GM11168 (cell line): ENCODE results near the gene DLGAP1.
"Not testable (repeated sequence)": the region's sequence is repeated elsewhere in the genome, so short reads cannot be mapped to it uniquely, and the experiment has no call there.

ENCODE experiments used
- in situ Hi-C: fragments of 300-500 bp; cut with MboI; formaldehyde crosslinking; loops from one replicate; pipeline ENCODE4 v1.12.0; 2022; ENCODE audit warnings: low sequenced_read_pairs; ENCODE audit not compliant: unreplicated experiment

DLGAP1 gene

DNA sequence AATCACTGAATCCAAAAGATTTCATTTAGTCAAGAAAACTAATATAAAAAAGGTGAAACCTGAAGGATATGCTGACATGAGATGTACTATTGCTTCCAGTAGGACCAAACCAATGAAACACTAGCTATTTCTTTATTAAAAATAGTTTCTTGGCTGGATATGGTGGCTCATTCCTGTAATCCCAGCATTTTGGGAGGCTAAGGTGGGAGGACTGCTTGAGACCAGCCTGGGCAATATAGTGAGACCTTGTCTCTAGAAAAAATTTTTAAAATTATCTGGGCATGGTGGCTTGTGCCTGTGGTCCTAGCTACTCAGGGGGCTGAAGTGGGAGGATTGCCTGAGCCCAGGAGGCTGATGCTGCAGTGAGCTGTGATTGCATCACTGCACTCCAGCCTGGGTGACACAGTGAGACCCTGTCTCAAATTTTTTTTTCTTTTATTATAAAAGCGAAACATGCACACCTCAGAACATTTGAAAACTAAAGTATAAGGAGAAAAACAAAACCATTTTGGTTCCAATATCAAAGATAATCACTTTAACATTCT is 738.9 kb downstream of the DLGAP1 start:
- in situ Hi-C loops, result no loop called here

DNA sequence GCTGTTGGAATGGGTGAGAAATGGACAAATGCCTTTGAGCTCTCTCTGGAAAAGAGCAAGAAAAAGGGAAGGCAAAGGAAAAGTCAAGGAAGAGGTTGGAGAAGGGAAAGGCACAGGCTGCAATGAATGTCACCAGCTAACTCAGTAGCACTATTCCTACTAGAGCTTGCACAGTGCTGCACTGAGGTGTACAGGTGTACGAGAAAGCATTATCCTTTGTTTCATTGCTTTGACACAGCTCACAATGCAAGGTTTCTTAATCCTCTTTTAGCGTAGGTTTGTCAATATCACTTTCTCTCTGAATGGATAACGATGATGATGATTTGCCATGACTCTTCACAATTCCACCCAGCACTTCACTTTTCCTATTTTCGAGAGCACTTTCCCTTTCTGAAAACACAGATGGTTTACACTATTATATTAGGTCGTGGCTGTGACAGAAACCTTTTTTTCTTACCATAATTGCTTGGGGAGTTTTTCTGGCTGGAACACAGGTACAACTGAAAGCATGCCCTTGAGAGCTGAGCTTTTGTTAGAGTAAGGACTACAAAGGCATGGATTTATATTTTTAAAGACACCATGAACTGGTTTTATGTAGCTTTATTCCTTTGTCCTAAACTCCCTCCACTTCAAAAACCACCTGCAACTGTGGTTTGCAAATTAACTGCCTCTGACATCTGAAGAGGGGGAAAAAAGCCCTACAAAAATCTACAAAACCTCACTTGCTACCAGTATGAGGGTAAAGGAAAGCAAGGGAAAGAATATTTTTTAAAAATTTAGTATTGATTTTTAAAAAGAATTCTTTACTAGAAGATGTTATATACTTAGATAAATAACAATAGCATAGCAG is 739.7 kb downstream of the DLGAP1 start:
- in situ Hi-C loops, result no loop called here

DNA sequence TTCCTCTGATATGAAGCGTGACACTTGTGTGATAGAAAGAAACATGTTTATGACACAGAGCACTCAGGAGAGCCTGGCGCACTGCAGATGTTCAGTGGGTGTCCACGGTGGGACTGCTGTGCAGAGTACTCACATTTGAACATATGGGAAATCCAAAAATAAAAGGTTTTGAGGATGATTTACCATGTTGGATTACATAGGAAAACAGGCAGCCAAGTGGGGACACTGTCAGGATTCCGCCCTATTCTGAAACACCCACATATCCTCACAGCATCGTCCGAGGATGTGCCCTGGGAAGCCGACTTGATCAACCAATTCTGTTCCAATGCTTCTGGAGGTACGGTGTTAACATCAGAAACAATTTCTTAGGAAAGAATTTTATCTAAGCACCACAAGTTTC is 741.4 kb downstream of the DLGAP1 start:
- in situ Hi-C loops, result no loop called here

DNA sequence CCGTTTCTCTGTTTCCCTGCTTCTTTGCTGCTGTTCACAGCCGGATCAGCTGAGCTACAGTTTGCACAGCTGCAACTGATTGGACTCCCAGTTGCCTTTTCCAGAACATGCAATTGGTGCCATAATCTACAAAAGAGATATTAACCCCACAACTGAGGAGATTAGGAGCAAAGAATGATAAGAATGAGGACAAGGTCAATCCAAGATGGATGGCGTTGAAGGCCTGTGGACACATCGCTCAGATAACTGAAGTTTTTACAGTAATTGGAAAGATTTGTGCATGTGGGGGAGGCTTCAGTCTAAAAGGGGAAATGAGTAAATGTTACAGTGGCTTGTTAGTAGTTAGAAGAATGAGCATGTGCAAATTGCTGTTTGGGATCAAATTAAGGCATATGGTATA is 741.9 kb downstream of the DLGAP1 start:
- in situ Hi-C loops, result no loop called here

DNA sequence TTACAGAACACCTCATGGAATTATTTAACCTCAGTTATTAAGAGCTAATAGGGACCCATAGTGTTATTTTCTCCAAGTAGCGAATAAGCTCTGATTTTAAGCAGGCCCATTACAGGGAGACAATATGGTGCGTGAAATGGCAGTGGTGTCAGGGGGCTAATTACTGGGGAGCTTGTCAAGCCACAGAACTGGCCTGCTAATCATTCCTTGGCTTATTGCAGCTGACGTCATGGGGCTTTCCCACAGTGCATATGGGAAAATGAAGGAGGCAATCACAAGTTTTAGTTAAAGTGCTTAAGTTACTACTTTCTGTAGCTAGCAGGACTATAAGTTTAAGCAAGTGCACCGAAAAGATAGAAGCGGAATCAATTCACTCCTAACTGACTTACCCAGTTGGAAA is 742.6 kb downstream of the DLGAP1 start:
- in situ Hi-C loops, result no loop called here

DNA sequence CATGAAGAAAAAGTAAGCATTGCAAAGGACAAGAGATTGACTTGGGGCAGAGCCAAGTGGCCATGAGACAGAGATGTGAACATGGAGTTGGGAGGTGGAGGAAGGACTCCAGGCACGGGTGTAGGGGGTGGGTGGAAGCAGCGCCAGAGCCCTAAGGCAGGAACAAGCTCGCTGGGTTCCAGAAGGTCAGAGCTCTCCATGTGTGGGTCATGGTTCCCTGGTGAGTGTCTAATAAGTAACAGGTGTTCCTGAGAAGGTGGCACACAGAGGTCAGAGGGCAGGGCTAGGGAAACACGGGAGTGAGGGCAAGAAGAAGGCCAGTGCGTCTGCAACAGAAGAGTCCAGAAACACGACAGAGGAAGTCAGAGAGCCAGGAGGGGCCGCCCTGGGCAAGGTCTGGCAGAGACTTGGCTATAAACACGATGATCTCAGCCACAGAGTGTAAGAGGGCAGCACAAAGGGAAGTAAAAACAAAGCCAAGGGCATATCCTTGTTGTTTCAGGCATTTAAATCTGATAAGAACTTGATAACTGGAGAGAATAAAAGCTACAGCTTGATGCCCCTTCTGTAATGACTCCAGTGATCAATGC is 744.3 kb downstream of the DLGAP1 start:
- in situ Hi-C loops, result no loop called here

DNA sequence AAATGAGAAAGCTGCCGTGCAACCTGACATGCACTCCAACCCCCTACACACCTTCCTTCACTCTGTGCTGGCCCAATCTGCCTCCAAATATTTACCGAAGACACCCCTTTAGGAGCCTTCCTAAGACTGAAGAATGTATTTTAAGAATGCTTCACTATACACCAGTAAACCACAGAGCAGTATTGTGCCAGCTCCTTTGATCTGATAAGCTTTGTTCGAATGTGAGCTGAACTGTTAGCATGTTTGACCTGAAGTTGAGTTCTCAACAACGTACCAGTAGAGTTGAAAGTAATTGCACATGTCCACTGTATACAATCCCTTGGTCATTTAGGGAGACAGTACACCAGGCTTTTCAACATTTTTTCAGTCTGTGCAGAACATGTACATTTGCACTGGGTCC is 745.9 kb downstream of the DLGAP1 start:
- in situ Hi-C loops, result no loop called here

DNA sequence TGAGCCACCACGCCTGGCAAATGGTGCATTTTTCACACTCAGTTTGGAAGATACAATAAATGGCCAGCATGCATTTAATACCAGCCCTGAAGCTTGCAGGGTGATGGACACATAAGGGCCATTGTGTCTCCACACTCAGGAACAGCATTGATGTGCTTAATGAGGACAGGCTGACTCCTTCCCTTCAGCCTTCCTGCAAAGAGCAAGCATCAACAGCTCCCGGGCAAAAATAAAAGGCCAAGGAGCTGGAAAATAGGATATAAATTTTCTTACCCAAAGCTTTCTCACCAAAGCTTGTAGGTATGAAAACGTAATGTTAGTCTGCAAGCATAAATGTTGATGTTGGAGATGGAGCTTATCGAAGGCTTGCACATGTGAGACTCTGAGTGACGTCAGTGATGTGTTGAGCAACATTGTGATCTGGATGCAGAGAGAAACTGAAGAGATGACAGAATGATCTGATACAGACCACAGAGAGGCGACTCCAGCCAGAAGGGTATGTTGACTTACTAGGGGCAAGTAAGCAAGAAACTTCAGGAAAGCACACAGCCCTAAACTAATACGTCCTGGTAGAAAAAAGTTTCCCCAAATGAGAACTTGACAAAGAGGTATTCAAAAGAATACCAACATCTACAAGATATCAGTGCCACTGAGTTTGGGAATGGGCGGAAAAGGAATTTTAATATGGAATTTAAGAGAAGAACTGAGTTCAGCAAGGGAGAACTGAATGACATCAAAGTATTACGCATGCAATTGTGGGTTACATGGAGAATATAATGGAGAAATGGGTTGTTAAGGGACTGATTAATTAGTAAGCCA is 748.6 kb downstream of the DLGAP1 start:
- in situ Hi-C loops, result no loop called here

DNA sequence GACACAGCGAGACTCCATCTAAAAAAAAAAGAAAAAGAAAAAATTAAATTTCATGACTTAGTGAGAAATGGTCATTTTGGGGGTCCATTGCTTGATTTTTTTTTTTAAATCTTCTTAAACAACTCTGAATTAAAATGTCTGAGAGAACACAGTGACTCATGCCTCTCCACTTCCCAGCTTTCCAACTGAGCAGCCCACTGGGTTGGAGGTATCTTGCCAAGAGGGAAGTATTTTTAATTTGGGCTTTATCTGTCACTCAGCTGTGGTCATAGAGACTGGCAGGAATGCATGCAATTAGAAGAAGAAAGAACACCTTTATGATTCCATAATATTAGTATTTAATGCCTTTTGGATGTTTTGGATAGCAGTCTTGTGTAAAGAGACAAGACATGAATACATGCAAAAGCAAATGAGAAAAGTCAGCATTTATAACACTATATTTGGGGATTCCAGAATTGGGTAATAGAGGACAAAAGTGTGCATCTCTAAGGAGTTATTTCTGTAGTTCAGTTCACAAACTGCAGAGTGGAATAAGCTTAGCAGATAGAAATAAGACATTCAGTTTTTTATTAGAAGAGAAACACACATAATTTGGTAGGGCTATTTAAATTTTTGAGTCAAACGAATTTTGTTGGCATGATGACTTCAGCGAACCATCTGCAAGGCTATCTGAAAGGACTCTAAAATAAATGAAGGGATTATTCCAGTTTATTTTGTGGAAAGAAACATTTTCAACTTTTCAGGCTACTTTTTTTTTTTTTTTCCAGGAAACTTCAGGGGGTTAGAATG is 750.4 kb downstream of the DLGAP1 start:
- in situ Hi-C loops, result no loop called here

DNA sequence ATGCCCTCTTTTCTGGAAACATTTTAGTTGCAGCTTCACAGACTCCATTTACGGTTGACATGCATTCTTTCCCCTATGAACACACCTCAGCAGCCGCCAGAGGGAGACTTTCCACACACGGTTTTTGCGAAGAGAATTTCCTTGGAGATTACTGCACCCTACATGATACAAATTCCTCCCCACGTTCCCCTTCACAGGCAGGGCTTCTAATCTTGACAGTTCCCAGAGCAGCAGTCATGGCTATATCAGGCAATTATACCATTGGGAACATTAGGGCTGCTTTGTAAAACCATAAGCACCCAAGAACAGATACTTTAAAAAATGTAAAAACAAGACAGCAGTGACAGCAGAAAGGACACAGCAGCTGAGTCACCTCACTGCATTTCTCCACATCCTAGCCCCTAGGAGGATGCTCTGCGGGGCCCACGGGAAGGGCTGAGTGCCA is 751.4 kb downstream of the DLGAP1 start:
- in situ Hi-C loops, result no loop called here

DNA sequence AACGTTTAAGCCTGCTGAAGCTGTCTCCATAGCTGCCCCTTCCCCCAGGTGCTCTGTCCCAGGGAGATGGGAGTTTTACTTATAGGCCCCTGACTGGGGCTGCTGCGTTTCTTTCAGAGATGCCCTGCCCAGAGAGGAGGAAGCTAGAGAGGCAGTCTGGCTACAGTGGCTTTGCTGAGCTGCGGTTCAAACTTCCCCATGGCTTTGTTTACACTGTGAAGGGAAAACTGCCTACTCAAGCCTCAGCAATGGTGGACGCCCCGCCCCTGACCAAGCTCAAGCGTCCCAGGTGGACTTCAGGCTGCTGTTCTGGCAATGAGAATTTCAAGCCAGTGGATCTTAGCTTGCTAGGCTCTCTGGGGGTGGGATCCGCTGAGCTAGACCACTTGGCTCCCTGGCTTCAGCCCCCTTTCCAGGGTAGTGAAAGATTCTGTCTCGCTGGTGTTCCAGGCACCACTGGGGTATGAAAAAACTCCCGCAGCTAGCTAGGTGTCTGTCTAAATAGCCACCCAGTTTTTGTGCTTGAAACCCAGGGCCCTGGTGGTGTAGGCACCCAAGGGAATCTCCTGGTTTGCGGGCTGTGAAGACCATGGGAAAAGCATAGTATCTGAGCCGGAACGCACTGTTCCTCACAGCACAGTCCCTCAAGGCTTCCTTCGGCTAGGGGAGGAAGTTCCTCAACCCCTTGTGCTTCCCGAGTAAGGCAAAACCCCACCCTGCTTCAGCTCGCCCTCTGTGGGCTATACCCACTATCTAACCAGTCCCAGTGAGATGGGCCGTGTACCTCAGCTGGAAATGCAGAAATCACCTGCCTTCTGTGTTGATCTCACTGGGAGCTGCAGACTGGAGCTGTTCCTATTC is 755.2 kb downstream of the DLGAP1 start:
- in situ Hi-C loops, result not testable (repeated sequence)

DNA sequence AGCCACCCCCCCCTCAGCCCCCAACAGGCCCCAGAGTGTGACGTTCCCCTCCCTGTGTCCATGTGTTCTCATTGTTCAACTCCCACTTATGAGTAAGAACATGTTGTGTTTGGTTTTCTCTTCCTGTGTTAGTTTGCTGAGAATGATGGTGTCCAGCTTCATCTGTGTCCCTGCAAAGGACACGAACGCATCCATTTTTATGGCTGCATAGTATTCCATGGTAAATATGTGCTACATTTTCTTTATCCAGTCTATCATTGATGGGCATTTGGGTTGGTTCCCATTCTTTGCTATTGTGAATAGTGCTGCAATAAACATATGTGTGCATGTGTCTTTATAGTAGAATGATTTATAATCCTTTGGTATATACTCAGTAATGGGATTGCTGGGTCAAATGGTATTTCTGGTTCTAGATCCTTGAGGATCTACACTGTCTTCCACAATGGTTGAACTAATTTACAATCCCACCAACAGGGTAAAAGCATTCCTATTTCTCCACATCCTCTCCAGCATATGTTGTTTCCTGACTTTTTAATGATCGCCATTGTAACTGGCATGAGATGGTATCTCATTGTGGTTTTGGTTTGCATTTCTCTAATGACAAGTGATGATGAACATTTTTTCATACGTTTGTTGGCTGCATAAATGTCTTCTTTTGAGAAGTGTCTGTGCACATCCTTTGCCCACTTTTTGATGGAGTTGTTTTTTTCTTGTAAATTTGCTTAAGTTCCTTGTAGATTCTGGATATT is 760.9 kb downstream of the DLGAP1 start:
- in situ Hi-C loops, result not testable (repeated sequence)

DNA sequence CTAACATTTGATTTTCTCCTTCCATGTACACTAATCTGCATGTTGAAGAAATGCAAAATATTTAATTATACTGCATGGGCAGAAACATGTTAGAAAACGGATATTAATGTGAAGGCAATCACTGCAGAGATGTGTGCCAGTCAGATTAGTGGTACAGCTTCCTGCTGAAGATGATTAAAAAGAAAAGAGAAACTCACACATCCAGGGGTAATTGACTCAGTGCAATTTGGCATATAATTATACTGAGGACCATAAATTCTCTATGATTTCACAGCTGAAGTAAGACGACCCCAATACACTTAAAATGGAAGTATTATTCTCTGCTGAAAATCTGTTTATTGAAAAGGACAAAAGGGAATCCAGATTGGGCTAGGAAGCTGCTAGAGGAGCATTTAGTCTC is 761.7 kb downstream of the DLGAP1 start:
- in situ Hi-C loops, result no loop called here

DNA sequence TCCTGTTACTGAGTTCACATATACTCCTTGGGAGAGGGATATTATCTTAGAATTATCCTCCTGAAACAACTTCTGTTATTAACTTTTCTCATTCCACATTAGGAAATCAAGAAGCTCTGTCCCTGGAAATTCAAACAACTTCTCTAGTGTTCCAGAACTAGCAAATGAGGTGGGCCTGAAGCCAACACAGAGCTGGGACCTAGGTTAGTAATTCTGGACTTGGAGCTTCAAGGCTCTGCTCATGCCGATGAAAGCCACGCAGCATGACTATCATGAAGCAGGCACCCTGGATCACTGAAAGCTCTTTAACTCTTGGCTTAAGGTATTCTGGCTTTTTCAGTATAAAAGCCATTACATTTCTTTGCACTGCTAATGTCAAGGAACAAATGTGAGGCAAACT is 762.4 kb downstream of the DLGAP1 start:
- in situ Hi-C loops, result no loop called here

DNA sequence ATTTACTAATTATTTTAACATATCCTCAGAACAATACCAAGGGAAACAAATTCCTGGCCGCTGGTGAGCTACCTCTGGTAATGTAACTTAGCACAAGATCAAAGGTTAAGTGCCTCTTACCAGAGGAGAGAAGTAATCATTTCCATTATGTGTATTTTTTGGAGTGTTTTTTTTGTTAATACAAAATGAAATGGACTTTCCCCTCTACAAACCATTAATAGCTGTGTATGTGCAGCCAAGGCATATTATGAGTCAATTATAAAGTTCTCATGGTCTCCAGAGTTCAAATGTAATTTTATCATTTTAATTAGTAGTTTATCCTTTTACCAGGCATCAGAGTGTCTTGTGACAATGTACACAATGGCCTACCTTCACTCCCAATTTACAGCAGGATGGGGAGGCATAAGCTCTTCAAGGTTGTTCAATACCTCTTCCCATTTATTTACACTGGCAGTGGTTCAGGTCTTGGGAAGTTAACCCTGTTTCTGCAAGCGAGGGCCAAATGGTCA is 762.9 kb downstream of the DLGAP1 start:
- in situ Hi-C loops, result no loop called here

DNA sequence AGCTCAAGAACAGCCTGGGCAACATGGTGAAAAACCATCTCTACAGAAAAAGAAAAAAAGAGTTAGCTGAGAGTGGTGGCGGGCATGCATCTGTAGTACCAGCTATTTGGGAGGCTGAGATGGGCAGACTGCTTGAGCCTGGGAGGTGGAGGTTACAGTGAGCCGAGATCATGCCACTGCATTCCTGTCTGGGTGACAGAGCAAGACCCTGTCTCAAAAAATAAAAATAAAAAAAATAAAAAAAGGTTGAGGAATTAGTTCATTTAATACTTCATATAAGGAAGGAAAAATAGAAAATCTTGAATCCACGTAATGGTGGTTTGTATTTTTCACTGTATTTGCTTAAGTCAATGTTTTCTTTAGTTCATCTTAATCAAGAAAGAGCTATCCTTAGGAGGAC is 763.4 kb downstream of the DLGAP1 start:
- in situ Hi-C loops, result no loop called here

DNA sequence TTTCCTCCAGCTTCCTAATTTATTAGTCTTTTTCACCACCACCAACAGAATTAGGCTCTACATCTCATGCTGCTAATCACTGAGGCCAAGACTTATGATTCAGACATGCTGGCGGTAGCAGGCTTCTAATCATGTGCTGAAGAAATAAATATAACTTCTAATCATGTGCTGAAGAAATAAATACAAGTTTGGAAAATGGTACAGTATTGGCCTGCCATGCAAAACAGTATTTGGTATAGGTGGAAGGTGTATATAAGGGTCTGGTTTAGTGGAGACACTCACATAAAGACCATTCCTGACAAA is 764.4 kb downstream of the DLGAP1 start:
- in situ Hi-C loops, result no loop called here

DNA sequence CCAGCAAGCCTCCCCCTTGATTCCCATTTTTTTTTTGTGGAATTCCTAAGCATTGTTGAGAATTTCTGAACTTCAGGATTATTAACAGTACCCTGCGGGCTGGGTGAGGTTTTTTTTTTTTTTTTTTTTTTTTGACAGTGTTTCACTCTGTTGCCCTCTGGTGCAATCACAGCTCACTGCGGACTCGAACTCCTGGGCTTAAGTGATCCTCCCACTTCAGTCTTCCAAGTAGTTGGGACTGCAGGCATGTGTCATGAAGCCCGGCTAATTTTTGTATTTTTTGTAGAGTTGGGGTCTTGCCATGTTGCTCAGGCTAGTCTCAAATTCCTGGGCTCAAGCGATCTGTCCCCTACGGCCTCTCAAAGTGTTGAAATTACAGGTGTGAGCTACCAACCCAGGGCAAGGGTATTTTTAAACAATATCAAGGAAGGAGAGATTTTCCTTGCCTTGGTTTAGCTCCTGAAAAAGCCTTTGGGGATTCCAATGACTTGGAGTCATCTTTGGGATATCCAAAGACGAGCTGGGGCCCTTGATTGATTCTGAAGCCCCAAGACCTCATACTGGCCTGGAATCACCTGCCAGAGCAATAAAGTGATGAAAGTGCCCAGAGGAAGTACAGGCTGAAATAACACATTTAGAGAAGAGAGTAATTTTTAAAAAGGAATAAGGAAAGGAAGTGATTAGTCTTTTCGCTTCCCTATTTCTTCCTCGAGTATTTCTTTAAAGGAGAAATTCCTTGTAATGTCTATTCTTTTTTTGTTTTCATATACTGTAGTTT is 764.9 kb downstream of the DLGAP1 start:
- in situ Hi-C loops, result no loop called here
